K562 (cell line): ENCODE measurements around the gene PIGH. TPM values are rescaled to one million over a fixed set of nuclear protein-coding genes. Genes with fewer than 3 reads are reported as not detected.

ENCODE experiments used
- ATF7 ChIP-seq: fragments of 450-650 bp; IDR thresholded peaks from 2 replicates; pipeline ENCODE4 v1.7.1; 2014; ENCODE audit warnings: mild to moderate bottlenecking, moderate library complexity
- CBFA2T3 ChIP-seq: fragments of 450-650 bp; IDR thresholded peaks from 2 replicates; pipeline ENCODE4 v1.6.1; 2017
- CTBP1 ChIP-seq: fragments of 450-650 bp; IDR thresholded peaks from 2 replicates; pipeline ENCODE4 v1.6.1; 2016; ENCODE audit warnings: borderline replicate concordance
- E2F5 ChIP-seq: sonication (generic); formaldehyde crosslinking; IDR thresholded peaks from 2 replicates; pipeline ENCODE4 v1.8.0; 2022; ENCODE audit warnings: mild to moderate bottlenecking, missing genetic modification reagents
- GATA2 ChIP-seq: sonication (generic); formaldehyde crosslinking; IDR thresholded peaks from 2 replicates; pipeline ENCODE4 v1.4.0; 2020; ENCODE audit warnings: mild to moderate bottlenecking, missing genetic modification reagents
- ID3 ChIP-seq, 2 experiments: fragments of 250-450 bp in 1 of 2; fragments of 450-650 bp in 1 of 2; sonication (Bioruptor Pico) in 1 of 2; IDR thresholded peaks; 2 replicates each; pipeline versions ENCODE4 v1.6.1 to v1.8.0; 2016 to 2021; ENCODE audit warnings: mild to moderate bottlenecking in 2 of 2, moderate library complexity in 2 of 2, missing compliant biosample characterization in 1 of 2, missing genetic modification characterization in 1 of 2
- ILK ChIP-seq: fragments of 450-650 bp; IDR thresholded peaks from 2 replicates; pipeline ENCODE4 v1.6.1; 2016; ENCODE audit warnings: missing genetic modification characterization, low read depth, mild to moderate bottlenecking, missing compliant biosample characterization, moderate library complexity, borderline replicate concordance
- KDM5B ChIP-seq: fragments of 200-600 bp; sonication (generic); IDR thresholded peaks from 2 replicates; pipeline ENCODE4 v1.6.1; 2012; ENCODE audit warnings: low read depth, mild to moderate bottlenecking, moderate library complexity, low read length, control low read depth, inconsistent platforms; ENCODE audit not compliant: insufficient replicate concordance
- KHSRP ChIP-seq: fragments of 450-650 bp; IDR thresholded peaks from 2 replicates; pipeline ENCODE4 v1.6.1; 2017
- PHF20 ChIP-seq: fragments of 450-650 bp; IDR thresholded peaks from 2 replicates; pipeline ENCODE4 v1.6.1; 2018; ENCODE audit not compliant: partially characterized antibody
- RNF219 ChIP-seq: fragments of 250-450 bp; sonication (Bioruptor Pico); IDR thresholded peaks from 2 replicates; pipeline ENCODE4 v1.5.0; 2022; ENCODE audit warnings: mild to moderate bottlenecking
- SNAPC5 ChIP-seq: fragments of 250-450 bp; sonication (Bioruptor Pico); IDR thresholded peaks from 2 replicates; pipeline ENCODE4 v1.8.0; 2021; ENCODE audit warnings: moderate library complexity, mild to moderate bottlenecking, inconsistent platforms
- SREBF2 ChIP-seq: sonication (generic); formaldehyde crosslinking; IDR thresholded peaks from 2 replicates; pipeline ENCODE4 v1.4.0; 2020; ENCODE audit warnings: mild to moderate bottlenecking, missing genetic modification reagents
- TBP ChIP-seq: optimal IDR thresholded peaks from 2 replicates; pipeline ENCODE3; 2011; ENCODE audit warnings: low read depth, low read length, improper control_type of control experiment
- THRAP3 ChIP-seq: fragments of 450-650 bp; IDR thresholded peaks from 2 replicates; pipeline ENCODE4 v1.6.1; 2016; ENCODE audit warnings: mild to moderate bottlenecking, inconsistent platforms, borderline replicate concordance
- ZBTB5 ChIP-seq: fragments of 450-650 bp; IDR thresholded peaks from 2 replicates; pipeline ENCODE4 v1.6.1; 2017; ENCODE audit warnings: antibody characterized with exemption
- ZFP30 ChIP-seq: fragments of 250-450 bp; sonication (Bioruptor Pico); IDR thresholded peaks from 2 replicates; pipeline ENCODE4 v1.8.0; 2022; ENCODE audit warnings: moderate library complexity, mild to moderate bottlenecking, inconsistent platforms, borderline replicate concordance
- ZNF140 ChIP-seq: fragments of 250-450 bp; sonication (Bioruptor Pico); IDR thresholded peaks from 2 replicates; pipeline ENCODE4 v1.8.0; 2021; ENCODE audit warnings: moderate library complexity, mild to moderate bottlenecking, inconsistent platforms
- ZNF23 ChIP-seq: fragments of 250-450 bp; sonication (Bioruptor Pico); IDR thresholded peaks from 2 replicates; pipeline ENCODE4 v1.4.0; 2020; ENCODE audit warnings: mild to moderate bottlenecking
- ZNF274 ChIP-seq: IDR thresholded peaks from 2 replicates; pipeline ENCODE4 v1.6.1; 2011; ENCODE audit warnings: low read depth, mild to moderate bottlenecking, low read length, moderate library complexity, borderline replicate concordance
- ZNF311 ChIP-seq: fragments of 250-450 bp; sonication (Bioruptor Pico); IDR thresholded peaks from 2 replicates; pipeline ENCODE4 v1.4.0; 2020; ENCODE audit warnings: mild to moderate bottlenecking, moderate library complexity
- ZNF785 ChIP-seq: fragments of 250-450 bp; sonication (Bioruptor Pico); IDR thresholded peaks from 2 replicates; pipeline ENCODE4 v1.4.0; 2020; ENCODE audit warnings: mild to moderate bottlenecking
- ZSCAN32 ChIP-seq: fragments of 450-650 bp; formaldehyde crosslinking; IDR thresholded peaks from 2 replicates; pipeline ENCODE4 v1.4.0; 2020; ENCODE audit warnings: mild to moderate bottlenecking, moderate library complexity
- polyA plus RNA-seq, 8 experiments: library from polyadenylated mRNA; depleted of rRNA in 4 of 8; stranded (reverse) in 5 of 8; unstranded in 3 of 8; fragments of >200 nt; fragmentation: Nextera tagmentation in 2 of 8; fragmentation: Illumina TruSeq in 1 of 8; extraction: Ambion mirVana in 2 of 8; extraction: Trizol in 1 of 8; gene quantifications; 2 replicates each; pipeline versions ENCODE4 v1.2.1 to v1.2.3, GENCODE V29; 2011 to 2014; ENCODE audit warnings: inconsistent platforms in 1 of 8, missing spikeins in 1 of 8
- total RNA-seq, 7 experiments: library from RNA; depleted of rRNA in 6 of 7; stranded (reverse); fragments of >200 nt in 6 of 7; fragmentation: Illumina TruSeq in 2 of 7; extraction: Trizol in 2 of 7; gene quantifications; 2 replicates each; pipeline versions ENCODE4 v1.2.1 to v1.2.3, GENCODE V29; 2011 to 2021; ENCODE audit warnings: low replicate concordance in 1 of 7

Gene PIGH
- total and polyA plus RNA-seq, 9 of the 15 experiments (the other 6 are each of a cell fraction or from before 2014, with no cell fraction given), result 21.1 to 53.4 (median 24.7) TPM

- TF ChIP-seq ZBTB5 (no peak), TBP (peak; percentile 56), ZFP30 (no peak), ZNF23 (CRISPR knock-in tag) (no peak), RNF219 (CRISPR knock-in tag) (no peak), CTBP1 (peak; percentile 91), THRAP3 (no peak), ZSCAN32 (no peak), KDM5B (peak; percentile 57), ZNF140 (CRISPR knock-in tag) (no peak), PHF20 (peak; percentile 56), ZNF274 (no peak), SREBF2 (CRISPR knock-in tag) (no peak), ILK (tag) (no peak), E2F5 (CRISPR knock-in tag) (no peak; the same call in 1 of the 2 replicates), ID3 (CRISPR knock-in tag; IDR thresholded peaks at IDR 0.05) (no peak), ID3 (tag; IDR thresholded peaks at IDR 0.05) (no peak), CBFA2T3 (0 out of 2 replicates have a peak, but pooled peaks have one; percentile 16), GATA2 (CRISPR knock-in tag) (no peak), ATF7 (peak; percentile 57; the same call in 1 of the 2 replicates), ZNF785 (no peak), KHSRP (no peak), SNAPC5 (no peak), ZNF311 (no peak)
Measured at GRCh38 chr14:67599698-67600561, at the start of gene PIGH (continued).
